HG03442 (cell line): ENCODE data around the gene FLYWCH2.
"Not testable (repeated sequence)": the region's sequence is repeated elsewhere in the genome, so short reads cannot be mapped to it uniquely, and the experiment has no call there.

Source experiments
- ATAC-seq: cut with Tn5 transposase; IDR thresholded peaks from one replicate; pipeline ENCODE4 v1.9.1; 2021; ENCODE audit warnings: mild to moderate bottlenecking, moderate library complexity; ENCODE audit not compliant: unreplicated experiment

The FLYWCH2 gene

GRCh38 chr16:2911638-2912329 lies 28.8 kb downstream of the FLYWCH2 start, which contains the start of gene FLYWCH1:
Gene FLYWCH1 (plus strand): TSS chr16:2911931. CDS start chr16:2929686, 17,755 bp downstream.
- peak; percentile 92 for ATAC-seq

GRCh38 chr16:2912330-2913199 lies 29.6 kb downstream of the FLYWCH2 start:
- peak; percentile 6 for ATAC-seq

GRCh38 chr16:2913603-2914002 lies 30.6 kb downstream of the FLYWCH2 start:
- no peak for ATAC-seq

GRCh38 chr16:2914233-2914632 lies 31.2 kb downstream of the FLYWCH2 start:
- ATAC-seq, result no peak

GRCh38 chr16:2915196-2915929 lies 32.3 kb downstream of the FLYWCH2 start:
- no peak for ATAC-seq

GRCh38 chr16:2919511-2920255 lies 36.7 kb downstream of the FLYWCH2 start:
- ATAC-seq, result no peak

GRCh38 chr16:2923481-2923880 lies 40.5 kb downstream of the FLYWCH2 start:
- ATAC-seq, result no peak

DNA sequence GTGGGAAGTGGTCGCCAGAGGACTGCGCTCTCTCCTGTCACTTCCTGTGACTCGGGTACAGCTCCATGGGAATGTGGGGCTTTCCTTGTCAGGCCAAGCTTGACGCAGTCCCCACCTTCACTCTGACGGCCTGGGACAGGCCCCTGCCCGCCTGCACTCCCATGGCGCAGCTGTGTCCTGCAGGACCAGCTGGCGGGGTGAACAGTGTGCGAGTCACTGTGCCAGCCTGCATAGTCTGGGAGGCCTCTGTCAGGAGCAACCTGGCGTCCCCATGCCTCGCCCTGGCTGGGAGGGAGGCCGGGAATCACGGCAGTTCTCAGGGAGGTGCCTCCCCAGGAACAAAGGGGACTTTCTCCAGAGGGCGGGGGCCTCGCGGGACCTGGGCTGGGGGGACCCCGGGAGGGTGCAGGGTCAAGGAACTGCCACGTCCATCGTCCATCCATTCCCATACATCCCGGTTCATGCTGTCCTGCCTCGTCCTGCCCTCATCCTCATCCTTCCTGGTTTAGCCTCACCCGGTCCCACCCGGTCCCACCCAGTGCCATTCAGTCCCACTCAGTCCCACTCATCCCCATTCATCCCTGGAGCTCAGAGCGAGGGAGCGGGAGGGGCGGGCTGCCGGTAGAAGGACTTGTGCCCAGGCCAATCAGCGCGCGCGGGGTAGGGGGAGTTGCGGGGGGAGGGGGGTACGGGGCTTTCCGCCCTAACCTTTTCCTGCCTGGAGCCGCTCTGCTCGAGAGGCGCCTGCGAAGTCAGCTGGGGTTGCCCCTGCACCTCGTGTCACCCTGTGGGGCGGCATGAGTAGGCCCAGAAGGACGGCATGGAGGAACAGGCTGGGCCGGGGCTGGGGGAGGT lies 42.1 kb downstream of the FLYWCH2 start:
- no peak for ATAC-seq

GRCh38 chr16:2925951-2926649 lies 43.1 kb downstream of the FLYWCH2 start:
- no peak for ATAC-seq

GRCh38 chr16:2926650-2926999 lies 43.6 kb downstream of the FLYWCH2 start:
- ATAC-seq, result no peak

DNA sequence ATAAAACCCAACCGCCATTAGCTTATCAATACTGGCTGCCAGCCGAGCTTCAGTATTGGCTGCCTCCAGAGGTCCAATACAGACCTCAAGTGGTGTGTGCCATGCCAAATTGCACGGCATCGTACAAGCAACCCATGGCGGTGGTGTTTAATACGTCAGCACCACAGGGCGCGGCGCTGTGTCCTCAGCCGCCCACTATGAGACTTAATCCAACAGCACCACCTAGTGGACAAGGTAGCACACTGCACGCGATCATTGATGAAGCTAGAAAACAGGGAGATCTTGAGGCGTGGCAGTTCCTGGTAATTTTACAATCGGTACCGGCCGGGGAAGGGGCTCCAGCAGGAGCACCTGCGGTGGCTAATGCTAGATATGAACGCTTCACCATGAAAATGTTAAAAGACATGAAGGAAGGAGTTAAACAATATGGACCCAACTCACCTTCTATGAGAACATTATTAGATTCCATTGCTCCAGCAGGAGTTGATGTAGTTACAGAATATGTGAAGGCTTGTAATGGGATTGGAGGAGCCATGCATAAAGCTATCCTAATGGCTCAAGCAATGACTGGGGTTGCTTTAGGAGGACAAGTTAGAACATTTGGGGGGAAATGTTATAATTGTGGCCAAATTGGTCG lies 44.1 kb downstream of the FLYWCH2 start:
- peak; percentile 47 for ATAC-seq

DNA sequence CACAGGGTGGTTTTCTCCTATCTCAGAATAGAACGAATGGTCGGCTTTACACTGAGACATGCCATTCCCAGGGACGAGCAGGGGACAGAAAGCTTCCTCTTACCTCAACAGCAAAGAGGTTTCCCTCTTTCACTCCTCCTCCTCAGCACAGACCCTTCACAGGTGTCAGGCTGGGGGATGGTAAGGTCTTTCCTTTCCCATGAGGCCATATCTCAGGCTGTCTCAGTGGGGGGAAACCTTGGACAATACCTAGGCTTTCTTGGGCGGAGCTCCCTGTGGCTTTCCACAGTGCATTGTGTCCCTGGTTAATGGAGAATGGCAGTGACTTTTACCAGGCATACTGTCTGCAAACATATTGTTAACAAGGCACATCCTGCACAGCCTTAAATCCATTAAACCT lies 45.1 kb downstream of the FLYWCH2 start:
- ATAC-seq, result not testable (repeated sequence)

DNA sequence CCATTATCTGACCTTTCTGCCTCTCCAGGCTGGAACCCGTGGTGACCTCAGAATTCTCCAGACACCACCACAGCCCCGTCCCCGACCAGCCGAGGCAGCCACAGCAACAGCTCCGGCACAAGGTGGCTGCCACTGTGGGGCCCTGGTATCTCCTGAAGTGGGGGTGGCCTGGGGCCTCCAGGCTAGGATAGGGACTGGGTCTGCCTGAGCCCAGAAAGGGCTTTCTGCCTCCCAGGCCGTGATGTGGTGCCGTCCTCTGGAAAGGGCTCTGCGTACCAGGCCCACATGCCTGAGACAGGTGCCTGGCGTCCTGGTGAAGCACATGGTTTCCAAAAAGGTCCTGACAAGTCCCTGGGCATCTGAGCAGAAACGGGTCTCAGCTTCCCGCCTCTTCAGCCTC lies 45.8 kb downstream of the FLYWCH2 start:
- ATAC-seq, result no peak

DNA sequence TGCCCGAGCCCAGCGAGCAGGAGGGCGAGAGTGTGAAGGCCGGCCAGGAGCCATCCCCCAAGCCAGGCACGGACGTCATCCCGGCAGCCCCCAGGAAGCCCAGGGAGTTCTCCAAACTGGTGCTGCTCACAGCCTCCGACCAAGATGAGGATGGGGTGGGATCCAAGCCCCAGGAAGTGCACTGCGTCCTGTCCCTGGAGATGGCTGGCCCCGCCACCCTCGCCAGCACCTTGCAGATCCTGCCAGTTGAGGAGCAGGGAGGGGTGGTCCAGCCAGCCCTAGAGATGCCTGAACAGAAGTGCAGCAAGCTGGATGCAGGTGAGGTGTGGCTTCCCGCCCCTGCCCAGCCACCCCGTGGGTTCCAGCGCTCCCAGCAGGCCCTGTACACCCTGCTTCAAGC lies 46.7 kb downstream of the FLYWCH2 start:
- no peak for ATAC-seq

DNA sequence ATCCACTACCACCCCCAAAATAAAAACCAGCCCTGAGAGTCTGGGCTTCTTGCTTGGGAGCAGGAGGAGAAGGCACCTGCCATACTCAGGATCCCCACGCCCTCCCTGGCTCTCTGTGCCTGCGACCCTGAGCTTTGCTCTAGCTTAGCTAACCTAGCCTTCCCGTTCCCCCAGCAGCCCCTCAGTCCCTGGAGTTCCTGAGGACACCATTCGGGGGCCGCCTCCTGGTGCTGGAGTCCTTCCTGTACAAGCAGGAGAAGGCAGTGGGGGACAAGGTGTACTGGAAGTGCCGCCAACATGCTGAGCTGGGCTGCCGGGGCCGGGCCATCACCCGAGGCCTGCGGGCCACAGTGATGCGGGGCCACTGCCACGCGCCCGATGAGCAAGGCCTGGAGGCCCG lies 47.2 kb downstream of the FLYWCH2 start:
- ATAC-seq, result no peak

DNA sequence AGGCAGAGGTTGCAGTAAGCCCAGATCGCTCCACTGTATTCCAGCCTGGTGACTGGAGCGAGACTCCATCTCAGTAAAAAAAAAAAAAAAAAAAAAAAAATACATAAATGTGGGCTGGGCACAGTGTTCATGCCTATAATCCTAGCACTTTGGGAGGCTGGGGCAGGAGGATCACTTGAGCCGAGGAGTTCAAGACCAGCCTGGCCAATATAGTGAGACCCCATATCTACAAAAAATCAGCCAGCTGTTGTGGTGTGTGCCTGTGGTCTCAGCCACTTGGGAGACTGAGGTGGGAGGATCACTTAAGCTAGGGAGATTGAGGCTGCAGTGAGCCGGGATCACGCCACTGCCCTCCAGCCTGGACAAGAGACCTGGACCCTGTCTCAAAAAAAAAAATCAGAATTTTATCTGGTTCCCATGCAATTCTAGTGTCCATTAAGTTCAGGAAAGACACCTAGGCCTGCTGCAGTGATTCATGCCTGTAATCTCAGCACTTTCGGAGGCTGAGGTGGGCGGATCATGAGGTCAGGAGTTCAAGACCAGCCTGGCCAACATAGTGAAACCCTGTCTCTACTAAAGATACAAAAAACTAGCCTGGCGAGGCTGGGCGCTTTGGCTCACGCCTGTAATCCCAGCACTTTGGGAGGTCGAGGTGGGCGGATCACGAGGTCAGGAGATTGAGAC lies 48.4 kb downstream of the FLYWCH2 start:
- ATAC-seq, result not testable (repeated sequence)

DNA sequence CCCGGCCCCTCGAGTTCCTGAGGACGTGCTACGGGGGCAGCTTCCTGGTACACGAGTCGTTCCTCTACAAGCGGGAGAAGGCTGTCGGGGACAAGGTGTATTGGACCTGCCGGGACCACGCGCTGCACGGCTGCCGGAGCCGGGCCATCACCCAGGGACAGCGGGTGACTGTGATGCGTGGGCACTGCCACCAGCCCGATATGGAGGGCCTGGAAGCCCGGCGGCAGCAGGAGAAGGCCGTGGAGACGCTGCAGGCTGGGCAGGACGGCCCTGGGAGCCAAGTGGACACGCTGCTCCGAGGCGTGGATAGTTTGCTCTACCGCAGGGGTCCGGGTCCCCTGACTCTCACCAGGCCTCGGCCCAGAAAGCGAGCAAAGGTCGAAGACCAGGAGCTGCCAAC lies 50.1 kb downstream of the FLYWCH2 start:
- no peak for ATAC-seq

DNA sequence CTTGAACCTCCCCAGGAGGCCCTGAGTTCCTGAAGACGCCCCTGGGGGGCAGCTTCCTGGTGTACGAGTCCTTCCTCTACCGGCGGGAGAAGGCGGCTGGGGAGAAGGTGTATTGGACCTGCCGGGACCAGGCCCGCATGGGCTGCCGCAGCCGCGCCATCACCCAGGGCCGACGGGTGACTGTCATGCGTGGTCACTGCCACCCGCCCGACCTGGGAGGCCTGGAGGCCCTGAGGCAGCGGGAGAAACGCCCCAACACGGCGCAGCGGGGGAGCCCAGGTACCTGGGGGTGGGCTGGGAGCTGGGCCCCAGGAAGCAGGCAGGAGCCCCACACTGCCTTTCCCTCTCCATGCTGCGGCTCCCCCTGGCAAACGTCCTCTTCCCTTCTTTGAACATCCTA lies 50.7 kb downstream of the FLYWCH2 start:
- ATAC-seq, result no peak
